CD4-positive, alpha-beta T cell (primary cell): ENCODE measurements around the gene DENND1A. TPM values are rescaled to one million over a fixed set of nuclear protein-coding genes. Genes with fewer than 3 reads are reported as not detected.

Experiments
- ATAC-seq: fragments of 200-7000 bp; cut with Tn5 transposase; one replicate; pipeline ENCODE4 v1.10.0; 2022; ENCODE audit warnings: mild to moderate bottlenecking; ENCODE audit not compliant: poor library complexity
- CTCF ChIA-PET: fragments of 350-600 bp; sonication (Branson Sonifier 250); formaldehyde crosslinking; loops from one replicate; lab custom pipeline; 2021; ENCODE audit warnings: antibody characterized with exemption, inconsistent platforms; lab: Charles Lee
- POLR2A ChIA-PET: fragments of 350-600 bp; sonication (Branson Sonifier 250); formaldehyde crosslinking; loops from one replicate; lab custom pipeline; 2021; ENCODE audit warnings: antibody characterized with exemption, inconsistent platforms; lab: Charles Lee
- DNase-seq, 14 experiments: peaks; one replicate each; pipeline ENCODE4 v3.0.0-alpha.2; 2013 to 2020; ENCODE audit warnings: mixed read lengths in 2 of 14
- H3K27ac ChIP-seq, 2 donors: one replicate each; pipeline versions ENCODE4 v1.5.1 to v1.7.0; 2013; ENCODE audit warnings: low read length in 2 of 2, low read depth in 1 of 2, mild to moderate bottlenecking in 1 of 2
- H3K27me3 ChIP-seq, 2 experiments: 1 replicate in 1 of 2; 2 replicates in 1 of 2; pipeline versions ENCODE4 v1.6.1 to v1.7.0; 2013; ENCODE audit warnings: low read length in 2 of 2, control low read depth in 1 of 2, mild to moderate bottlenecking in 1 of 2, moderate library complexity in 1 of 2; ENCODE audit not compliant: insufficient read depth in 2 of 2, control insufficient read depth in 1 of 2
- H3K36me3 ChIP-seq: one replicate; pipeline ENCODE4 v1.6.1; 2013; ENCODE audit warnings: low read length, control low read depth; ENCODE audit not compliant: insufficient read depth
- H3K4me1 ChIP-seq: one replicate; pipeline ENCODE4 v1.6.1; 2013; ENCODE audit warnings: low read length, control low read depth; ENCODE audit not compliant: insufficient read depth
- H3K4me3 ChIP-seq: one replicate; pipeline ENCODE4 v1.5.1; 2013; ENCODE audit warnings: mild to moderate bottlenecking, low read length, moderate library complexity
- H3K9me3 ChIP-seq, 2 experiments: 1 replicate in 1 of 2; 2 replicates in 1 of 2; pipeline versions ENCODE4 v1.6.1 to v1.7.0; 2013; ENCODE audit warnings: low read length in 2 of 2, mild to moderate bottlenecking in 2 of 2, control low read depth in 1 of 2, moderate library complexity in 1 of 2; ENCODE audit not compliant: control insufficient read depth in 1 of 2, insufficient read depth in 1 of 2
- H3K27ac Mint-ChIP-seq: one replicate; pipeline ENCODE4 v1.8.0; 2020; ENCODE audit warnings: mixed read lengths
- H3K27me3 Mint-ChIP-seq: one replicate; pipeline ENCODE4 v1.8.0; 2021; ENCODE audit warnings: mixed read lengths
- H3K36me3 Mint-ChIP-seq: one replicate; pipeline ENCODE4 v1.8.0; 2021; ENCODE audit warnings: low read depth, mixed read lengths
- H3K4me1 Mint-ChIP-seq: one replicate; pipeline ENCODE4 v1.8.0; 2021; ENCODE audit warnings: low read depth, mixed read lengths
- H3K4me3 Mint-ChIP-seq: one replicate; pipeline ENCODE4 v1.8.0; 2020; ENCODE audit warnings: mild to moderate bottlenecking, mixed read lengths
- H3K9me3 Mint-ChIP-seq: one replicate; pipeline ENCODE4 v1.8.0; 2020; ENCODE audit warnings: mixed read lengths
- CTCF ChIP-seq: fragments of 200-600 bp; IDR thresholded peaks from one replicate; pipeline ENCODE4 v1.8.0; 2022; ENCODE audit warnings: antibody characterized with exemption, mild to moderate bottlenecking
- intact Hi-C, 2 experiments: fragments of 100-400 bp; cut with DNase I in 1 of 2; cut with micrococcal nuclease in 1 of 2; formaldehyde crosslinking; loops; one replicate each; pipeline versions ENCODE4 v1.15.1 to v1.9.0; 2023 to 2025; cut with DNase I, micrococcal nuclease
- total RNA-seq, 174 experiments: library from RNA in 2 of 174; stranded (reverse) in 2 of 174; gene quantifications; one replicate each; pipeline ENCODE4 v1.2.3 and lab custom pipeline; 2021 to 2026

Gene DENND1A
- total RNA-seq, 2 experiments from 2014 or later: 20.0 to 20.6 TPM

GRCh38 chr9:123696476-123696875, 233.4 kb downstream of the DENND1A start:
- Histone ChIP-seq H3K9me3 (peaks cover 0 to under 1% of the 10 kb centered on the region in 2 experiments), H3K27me3 (no peaks in the 10 kb centered on the region), H3K36me3 (no peaks in the 10 kb centered on the region), H3K27ac (no peak overlapping the region), H3K4me3 (no peak overlapping the region), H3K4me1 (no peaks in the 10 kb centered on the region)
- no peak for ATAC-seq
- H3K4me3 Mint-ChIP-seq: no peak overlapping the region
- ChIA-PET POLR2A (no interaction called here), CTCF (interaction anchor here (0.7 kb wide), 1 partner anchor 306 kb away, joined by 3 read pairs; no protein-coding TSS in a partner anchor)
- TF ChIP-seq CTCF: no peak
- no peak for DNase-seq
- intact Hi-C loops: no loop called here
- no peaks in the 10 kb centered on the region for H3K9me3 Mint-ChIP-seq
- peaks cover 24% of the 10 kb centered on the region for H3K36me3 Mint-ChIP-seq
- H3K27ac Mint-ChIP-seq: no peak overlapping the region
- H3K4me1 Mint-ChIP-seq: peaks cover 2% of the 10 kb centered on the region
- H3K27me3 Mint-ChIP-seq: no peaks in the 10 kb centered on the region

- no peak overlapping the region for H3K4me3 ChIP-seq
- H3K9me3 ChIP-seq: no peaks in the 10 kb centered on the region
- no peak overlapping the region for H3K4me3 Mint-ChIP-seq
- DNase-seq: no peak
- no peaks in the 10 kb centered on the region for H3K27me3 Mint-ChIP-seq
- no peaks in the 10 kb centered on the region for H3K9me3 Mint-ChIP-seq
- H3K27ac Mint-ChIP-seq: no peak overlapping the region
- H3K27ac ChIP-seq: no peak overlapping the region
- TF ChIP-seq CTCF: no peak
- CTCF ChIA-PET: no interaction called here
- intact Hi-C loops: no loop called here
- no peak for ATAC-seq
- peaks cover 19% of the 10 kb centered on the region for H3K36me3 Mint-ChIP-seq
- H3K4me1 Mint-ChIP-seq: peaks cover 7% of the 10 kb centered on the region
- H3K4me1 ChIP-seq: no peaks in the 10 kb centered on the region
- POLR2A ChIA-PET: no interaction called here
- no peaks in the 10 kb centered on the region for H3K36me3 ChIP-seq
- H3K27me3 ChIP-seq: no peaks in the 10 kb centered on the region
Observed at GRCh38 chr9:123695386-123695785, 234.5 kb downstream of the DENND1A start.

- Histone ChIP-seq H3K4me3 (no peak overlapping the region), H3K27ac (no peak overlapping the region), H3K36me3 (no peaks in the 10 kb centered on the region), H3K9me3 (no peaks in the 10 kb centered on the region), H3K4me1 (no peaks in the 10 kb centered on the region), H3K27me3 (no peaks in the 10 kb centered on the region)
- no peak overlapping the region for H3K27ac Mint-ChIP-seq
- DNase-seq (no peak), ATAC-seq (no peak)
- no peak for TF ChIP-seq CTCF
- POLR2A ChIA-PET: no interaction called here
- peaks cover 24% of the 10 kb centered on the region for H3K4me1 Mint-ChIP-seq
- H3K9me3 Mint-ChIP-seq: no peaks in the 10 kb centered on the region
- no peak overlapping the region for H3K4me3 Mint-ChIP-seq
- CTCF ChIA-PET: interaction anchor here (1.3 to 1.4 kb wide), 2 partner anchors 9 to 15 kb away, joined by 3 read pairs; no protein-coding TSS in a partner anchor
- intact Hi-C loops: no loop called here
- H3K27me3 Mint-ChIP-seq: no peaks in the 10 kb centered on the region
- H3K36me3 Mint-ChIP-seq: peaks cover 15% of the 10 kb centered on the region
Observed at GRCh38 chr9:123691765-123692303, 238.1 kb downstream of the DENND1A start.
